HG02798 (cell line): Measurements from ENCODE around the gene MYO18A.
"Not testable (repeated sequence)": the region's sequence is repeated elsewhere in the genome, so short reads cannot be mapped to it uniquely, and the experiment has no call there.

Experiments used
- ATAC-seq: cut with Tn5 transposase; IDR thresholded peaks from one replicate; pipeline ENCODE4 v1.9.1; 2021; ENCODE audit warnings: mild to moderate bottlenecking; ENCODE audit not compliant: unreplicated experiment, poor library complexity

Gene MYO18A

GRCh38 chr17:29180034-29180787 is at the start of gene MYO18A:
MYO18A (minus strand) TSS chr17:29180398; CDS start chr17:29166940, 13,458 bp downstream.
- ATAC-seq: peak; percentile 80

GRCh38 chr17:29225396-29225795 is 45.2 kb upstream of the MYO18A start:
- ATAC-seq: no peak

GRCh38 chr17:29221338-29221737 is 41.1 kb upstream of the MYO18A start:
- not testable (repeated sequence) for ATAC-seq

GRCh38 chr17:29219378-29220047 is 39.3 kb upstream of the MYO18A start:
- no peak for ATAC-seq

GRCh38 chr17:29216856-29217255 is 36.7 kb upstream of the MYO18A start:
- no peak for ATAC-seq

- no peak for ATAC-seq
These were observed 36.0 kb upstream of the MYO18A start for GRCh38 chr17:29216181-29216580.

- no peak for ATAC-seq
These were observed 35.5 kb upstream of the MYO18A start for GRCh38 chr17:29215717-29216116.

GRCh38 chr17:29215174-29215573 is 35.0 kb upstream of the MYO18A start:
- no peak for ATAC-seq

GRCh38 chr17:29214215-29215146 is 34.3 kb upstream of the MYO18A start:
- no peak for ATAC-seq

- no peak for ATAC-seq
These were observed 32.5 kb upstream of the MYO18A start for GRCh38 chr17:29212681-29213121.

GRCh38 chr17:29212094-29212631 is 32.0 kb upstream of the MYO18A start:
- ATAC-seq: no peak

GRCh38 chr17:29210879-29211278 is 30.7 kb upstream of the MYO18A start:
- ATAC-seq: no peak

- ATAC-seq: no peak
These were observed 28.9 kb upstream of the MYO18A start for GRCh38 chr17:29209073-29209472.

- ATAC-seq: no peak
These were observed 27.8 kb upstream of the MYO18A start for GRCh38 chr17:29207975-29208374.

- ATAC-seq: no peak
These were observed 24.8 kb upstream of the MYO18A start for GRCh38 chr17:29205047-29205446.

GRCh38 chr17:29204068-29204804 is 24.0 kb upstream of the MYO18A start:
- not testable (repeated sequence) for ATAC-seq

GRCh38 chr17:29197516-29198272 is 17.5 kb upstream of the MYO18A start:
- no peak for ATAC-seq

GRCh38 chr17:29196769-29197515 is 16.7 kb upstream of the MYO18A start:
- no peak for ATAC-seq
